Measurements from ENCODE around the gene C2CD4B. TPM values are rescaled to one million over a fixed set of nuclear protein-coding genes. Genes with fewer than 3 reads are reported as not detected.

Gene C2CD4B
- total RNA-seq, 2 donors from 2014 or later = 3.9 to 5.9 TPM

GRCh38 chr15:62208367-62208766 lies 43.3 kb upstream of the C2CD4B start:
- Histone ChIP-seq H3K36me3 (no peaks in the 10 kb centered on the region), H3K4me1 (no peaks in the 10 kb centered on the region), H3K27me3 (no peaks in the 10 kb centered on the region), H3K27ac (no peak overlapping the region), H3K4me3 (no peak overlapping the region), H3K9me3 (no peaks in the 10 kb centered on the region)
- DNase-seq (ENCODE audit: low spot score) = no peak
- no peak for TF ChIP-seq CTCF (IDR thresholded peaks at IDR 0.05)

- no peak overlapping the region for H3K4me3 ChIP-seq
- H3K27ac ChIP-seq = no peak overlapping the region
- no peaks in the 10 kb centered on the region for H3K27me3 ChIP-seq
- H3K9me3 ChIP-seq = no peaks in the 10 kb centered on the region
- TF ChIP-seq CTCF (IDR thresholded peaks at IDR 0.05) = no peak
- no peaks in the 10 kb centered on the region for H3K4me1 ChIP-seq
- DNase-seq (ENCODE audit: low spot score) = no peak
- H3K36me3 ChIP-seq = no peaks in the 10 kb centered on the region
Observed at GRCh38 chr15:62190675-62191074, 25.6 kb upstream of the C2CD4B start.

- Histone ChIP-seq H3K4me1 (no peaks in the 10 kb centered on the region), H3K27ac (no peak overlapping the region), H3K4me3 (no peak overlapping the region), H3K9me3 (no peaks in the 10 kb centered on the region), H3K27me3 (no peaks in the 10 kb centered on the region), H3K36me3 (no peaks in the 10 kb centered on the region)
- no peak for TF ChIP-seq CTCF (IDR thresholded peaks at IDR 0.05)
- DNase-seq (ENCODE audit: low spot score) = no peak
Observed at GRCh38 chr15:62190274-62190673, 25.2 kb upstream of the C2CD4B start.

GRCh38 chr15:62188744-62189143 lies 23.7 kb upstream of the C2CD4B start:
- TF ChIP-seq CTCF (IDR thresholded peaks at IDR 0.05) = no peak

GRCh38 chr15:62187910-62188309 lies 22.8 kb upstream of the C2CD4B start:
- H3K27me3 ChIP-seq = no peaks in the 10 kb centered on the region
- no peaks in the 10 kb centered on the region for H3K36me3 ChIP-seq
- H3K4me3 ChIP-seq = no peak overlapping the region
- no peaks in the 10 kb centered on the region for H3K9me3 ChIP-seq
- H3K27ac ChIP-seq = no peak overlapping the region
- H3K4me1 ChIP-seq = no peaks in the 10 kb centered on the region
- TF ChIP-seq CTCF (IDR thresholded peaks at IDR 0.05) = no peak
- DNase-seq (ENCODE audit: low spot score) = no peak

More at GRCh38 chr15:62188744-62189143, 23.7 kb upstream of the C2CD4B start:
- Histone ChIP-seq H3K9me3 (no peaks in the 10 kb centered on the region), H3K36me3 (no peaks in the 10 kb centered on the region), H3K4me1 (no peaks in the 10 kb centered on the region), H3K4me3 (no peak overlapping the region), H3K27ac (no peak overlapping the region), H3K27me3 (no peaks in the 10 kb centered on the region)
- no peak for DNase-seq (ENCODE audit: low spot score)

GRCh38 chr15:62187425-62187824 lies 22.3 kb upstream of the C2CD4B start:
- H3K36me3 ChIP-seq = no peaks in the 10 kb centered on the region
- H3K27ac ChIP-seq = no peak overlapping the region
- no peak overlapping the region for H3K4me3 ChIP-seq
- no peak for TF ChIP-seq CTCF (IDR thresholded peaks at IDR 0.05)
- H3K4me1 ChIP-seq = no peaks in the 10 kb centered on the region
- DNase-seq (ENCODE audit: low spot score) = no peak
- no peaks in the 10 kb centered on the region for H3K9me3 ChIP-seq
- no peaks in the 10 kb centered on the region for H3K27me3 ChIP-seq
